Fibroblast of skin of right biceps (primary cell): ENCODE data around the gene LHX5.

Source experiments
- DNase-seq: peaks from one replicate; pipeline ENCODE4 v3.0.0-alpha.2; 2013

LHX5 gene

DNA sequence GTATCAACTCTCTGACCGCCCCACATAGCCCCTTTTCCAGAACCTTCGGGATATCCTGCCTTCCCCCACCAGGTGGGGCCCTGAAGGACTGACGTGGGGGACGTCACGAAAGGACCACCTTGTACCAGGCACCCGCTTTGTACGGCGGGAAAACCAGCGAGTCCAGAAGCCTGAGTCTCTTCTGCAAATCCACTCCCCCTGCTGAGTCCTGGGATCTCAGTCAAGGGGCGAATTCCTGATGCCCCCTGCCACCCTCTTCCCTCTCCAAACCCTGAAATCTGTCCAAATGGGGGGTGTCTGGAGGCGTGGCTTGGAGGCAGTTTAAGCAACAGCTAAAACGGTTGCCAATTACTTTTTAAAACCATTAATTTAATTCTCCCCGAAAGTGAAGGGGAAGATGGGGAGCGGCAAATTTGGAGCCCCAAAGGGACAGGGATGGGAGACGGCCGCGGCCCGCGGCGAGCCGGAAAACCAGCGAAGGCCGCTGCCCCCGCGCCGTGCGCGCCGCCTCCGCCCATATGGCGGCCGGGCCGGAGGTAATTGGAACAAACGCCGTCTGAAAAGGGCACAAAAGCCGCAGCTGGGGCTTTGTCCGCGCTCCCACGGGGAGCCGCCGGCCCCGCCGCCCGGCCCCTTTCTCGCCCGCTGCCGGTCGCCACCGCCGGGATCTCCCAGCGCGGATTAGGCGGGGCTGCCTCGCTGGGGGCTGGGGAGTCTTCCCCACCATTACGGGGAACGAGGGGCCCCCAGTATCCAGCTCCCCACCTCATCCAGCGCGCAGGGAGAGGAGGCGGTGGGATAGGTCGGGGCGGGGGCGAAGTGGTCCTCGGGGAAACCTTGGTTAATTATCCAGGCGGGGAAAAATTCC, 6.6 kb downstream of the LHX5 start:
- DNase-seq = no peak

DNA sequence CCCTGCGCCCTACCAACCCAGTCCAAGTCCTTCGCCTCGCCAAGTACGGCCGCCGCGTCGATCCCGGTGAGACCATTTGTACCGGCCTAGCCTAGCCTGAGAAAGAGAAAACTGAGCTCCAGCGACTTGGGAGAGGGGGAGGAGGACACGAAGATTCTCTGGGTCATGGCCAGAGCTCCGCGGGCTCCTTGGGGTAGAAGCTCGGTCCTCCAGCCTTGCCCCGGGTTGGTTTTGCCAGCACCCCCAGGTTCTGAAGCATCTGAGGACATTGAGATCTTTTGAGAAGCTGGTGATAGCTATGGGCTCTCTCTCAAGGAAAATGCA, 7.3 kb downstream of the LHX5 start:
- no peak for DNase-seq

DNA sequence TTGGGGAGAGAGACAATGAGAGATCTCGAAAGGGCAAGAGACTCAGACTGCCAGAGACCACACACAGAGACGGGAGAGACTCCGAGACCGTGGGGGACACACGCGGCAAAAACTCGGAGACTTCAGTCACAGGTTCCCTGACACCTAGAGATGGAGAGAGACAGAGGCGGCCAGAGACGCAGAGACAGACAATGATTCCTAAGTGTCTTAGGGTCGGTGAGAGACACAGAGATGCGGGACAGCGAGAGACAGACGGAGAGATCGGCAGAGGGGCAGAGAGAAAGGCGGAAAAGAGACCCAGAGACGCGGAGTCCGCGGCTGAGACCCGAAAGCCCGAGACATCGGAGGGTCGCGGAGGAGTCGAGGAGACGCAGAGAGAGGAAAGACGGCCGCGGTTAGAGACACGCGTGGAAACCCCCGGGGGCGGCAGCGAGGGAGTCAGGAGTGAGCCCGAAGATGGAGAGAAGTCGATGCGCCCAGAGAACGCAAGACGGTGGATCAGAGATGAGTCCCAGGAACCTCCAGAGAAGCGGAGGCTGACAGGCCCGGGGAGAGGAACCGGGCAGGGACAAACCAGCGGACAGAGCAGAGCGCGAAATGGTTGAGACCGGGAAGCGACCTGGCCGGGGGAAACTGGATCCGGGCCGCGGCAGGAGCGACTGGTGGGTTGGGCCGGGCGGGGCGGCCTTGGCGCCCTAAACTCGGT, 7.8 kb downstream of the LHX5 start:
- DNase-seq = no peak

- DNase-seq = no peak
Observed at GRCh38 chr12:113462998-113463745, 8.5 kb downstream of the LHX5 start.

GRCh38 chr12:113462117-113462774, 9.4 kb downstream of the LHX5 start:
- DNase-seq = peak; percentile 61

- DNase-seq = peak; percentile 22
Observed at GRCh38 chr12:113461666-113462065, 10.0 kb downstream of the LHX5 start.

DNA sequence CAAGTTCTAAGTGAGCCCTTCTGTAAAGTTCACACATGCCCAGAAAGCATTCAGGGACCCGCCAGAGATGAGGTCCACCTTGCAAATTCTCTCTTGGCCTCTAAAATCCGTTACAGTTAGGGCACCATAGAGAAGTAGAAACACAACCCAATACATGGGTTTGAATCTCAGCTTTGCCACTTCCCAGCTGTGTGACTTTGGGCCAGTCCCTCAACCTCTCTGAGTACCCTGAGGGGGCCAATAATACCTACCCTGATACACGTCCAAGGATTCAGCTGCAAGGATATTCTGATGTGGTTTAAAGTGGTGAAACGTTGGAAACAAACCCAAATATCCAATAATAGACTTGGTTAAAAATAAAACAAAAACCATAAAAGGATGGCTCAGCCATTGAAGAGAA, 11.7 kb downstream of the LHX5 start:
- DNase-seq = no peak

DNA sequence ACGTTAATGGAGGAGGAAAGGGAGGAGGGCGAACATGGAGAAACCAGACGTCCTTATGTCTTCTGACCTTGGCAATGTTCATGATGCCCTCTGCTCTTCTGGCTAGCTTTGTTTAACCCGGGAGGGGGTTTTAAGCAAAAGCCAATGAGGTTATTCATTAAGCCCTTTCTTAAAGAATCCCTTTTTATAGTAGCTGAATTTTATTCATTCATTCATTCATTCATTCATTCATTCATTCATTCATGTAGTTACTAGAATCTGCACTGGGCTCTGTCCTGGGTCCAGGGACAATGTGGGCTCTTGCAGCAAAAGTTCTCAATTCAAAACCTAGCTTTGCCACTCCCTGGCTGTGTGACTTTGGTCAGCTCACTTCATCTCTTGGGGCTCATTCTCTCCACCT, 14.0 kb downstream of the LHX5 start:
- DNase-seq = no peak

GRCh38 chr12:113457185-113457584, 14.5 kb downstream of the LHX5 start:
- no peak for DNase-seq

GRCh38 chr12:113456761-113457160, 14.9 kb downstream of the LHX5 start:
- no peak for DNase-seq

DNA sequence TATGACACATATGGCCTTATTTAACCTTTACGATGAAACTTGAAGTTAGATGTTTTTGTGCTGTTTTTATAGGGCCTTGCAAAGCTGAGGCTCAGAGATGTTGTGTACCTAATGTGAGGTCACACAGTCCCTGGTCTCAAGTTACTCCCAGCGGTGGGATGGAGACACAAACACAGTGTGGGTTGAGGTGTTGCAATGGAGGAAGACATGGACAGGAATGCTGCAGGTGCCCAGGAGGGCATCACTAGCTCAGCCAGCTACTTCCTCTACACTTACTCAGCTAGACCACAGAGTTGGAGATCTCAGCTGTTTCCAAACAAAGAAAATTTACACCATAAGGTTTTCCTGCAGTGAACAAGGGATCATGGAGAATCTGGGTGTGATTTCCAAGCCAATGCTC, 15.5 kb downstream of the LHX5 start:
- no peak for DNase-seq

GRCh38 chr12:113453330-113453729, 18.3 kb downstream of the LHX5 start:
- DNase-seq = no peak

GRCh38 chr12:113452458-113452857, 19.2 kb downstream of the LHX5 start:
- DNase-seq = no peak

- no peak for DNase-seq
Observed at GRCh38 chr12:113449839-113450238, 21.8 kb downstream of the LHX5 start.

DNA sequence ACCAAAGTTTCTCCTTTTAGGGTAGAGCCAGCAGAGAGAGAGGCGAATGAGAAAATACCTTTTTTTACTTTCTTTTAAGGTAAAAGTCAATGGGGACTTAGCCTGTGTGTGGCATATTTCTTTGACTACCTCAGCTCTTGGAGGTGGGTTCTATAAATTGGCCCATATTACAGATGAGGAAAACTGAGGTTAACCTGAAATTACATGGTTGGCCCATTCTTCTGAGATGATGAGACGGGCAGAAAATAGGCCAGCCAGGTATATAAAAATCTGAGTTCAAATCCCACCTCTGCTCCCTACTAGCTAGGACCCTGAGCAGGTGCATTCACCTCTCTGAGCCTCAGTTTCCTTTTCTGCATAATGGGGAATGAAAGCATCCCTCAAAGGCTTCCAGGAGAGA, 22.4 kb downstream of the LHX5 start:
- DNase-seq = no peak

- no peak for DNase-seq
Observed at GRCh38 chr12:113448873-113449272, 22.8 kb downstream of the LHX5 start.

GRCh38 chr12:113445544-113446171, 26.0 kb downstream of the LHX5 start:
- DNase-seq = no peak

DNA sequence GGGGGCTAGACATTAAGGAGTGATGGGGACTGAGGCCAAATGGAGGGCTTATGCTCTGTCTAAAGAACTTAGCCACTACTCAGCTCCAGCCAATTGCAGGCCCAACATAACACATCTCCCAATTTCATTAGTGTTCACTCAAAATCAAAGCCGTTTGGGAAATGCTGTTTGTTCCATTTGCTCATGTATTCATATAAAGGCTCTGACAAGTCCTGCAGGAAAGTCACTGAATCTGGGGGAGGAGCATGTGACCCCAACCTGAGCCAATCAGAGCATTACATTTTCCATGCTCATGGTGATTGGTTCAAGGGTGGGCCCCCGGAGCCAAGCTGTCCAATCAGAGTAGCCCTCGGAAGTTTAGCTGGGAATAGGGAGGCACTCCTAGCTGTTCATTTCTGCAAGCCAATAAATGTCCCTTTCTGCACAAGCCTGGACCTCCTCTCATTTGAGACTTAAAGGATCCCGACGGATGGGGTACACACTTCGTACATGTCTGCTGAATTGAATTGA, 28.6 kb downstream of the LHX5 start:
- no peak for DNase-seq

DNA sequence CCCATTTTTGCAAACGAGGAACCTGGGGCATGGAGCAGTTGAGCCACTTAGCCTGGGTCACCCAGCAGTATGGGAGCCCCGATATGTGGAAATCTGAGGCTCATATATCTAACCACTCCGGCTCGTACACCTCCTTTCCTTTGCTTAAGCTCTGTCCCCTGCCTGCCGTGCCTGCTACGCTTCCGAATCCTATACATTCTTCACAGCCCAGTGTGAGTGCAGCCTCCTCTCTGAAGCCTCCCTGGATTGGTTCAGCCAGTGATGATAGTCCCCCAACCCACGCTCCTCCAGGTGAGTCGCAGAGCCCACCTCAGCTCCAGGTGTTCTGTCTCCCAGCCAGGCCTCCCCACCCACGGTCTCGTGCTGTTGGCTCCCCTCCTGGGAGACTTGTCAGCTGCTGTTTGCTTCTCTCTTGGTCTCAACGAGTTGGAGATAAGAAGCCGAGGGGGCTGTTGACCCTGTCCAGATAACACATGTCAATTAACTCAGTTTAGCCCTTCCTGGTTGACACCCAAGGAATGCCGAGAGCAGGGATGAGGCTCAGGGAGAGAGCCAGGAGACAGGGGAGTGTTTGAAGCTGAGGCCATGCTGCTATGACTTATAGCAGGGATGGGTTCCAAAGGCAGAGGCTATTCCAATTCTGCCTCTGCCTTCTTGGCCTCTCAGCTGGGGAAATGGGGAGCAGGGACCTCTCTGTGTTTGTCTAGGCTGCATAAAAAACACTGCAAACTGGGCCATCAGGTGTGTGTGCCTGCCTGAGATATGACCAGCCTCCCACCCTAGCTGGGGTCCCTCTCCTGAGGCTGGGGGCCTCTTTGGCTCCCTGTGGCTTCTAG, 30.5 kb downstream of the LHX5 start:
- DNase-seq = no peak

DNA sequence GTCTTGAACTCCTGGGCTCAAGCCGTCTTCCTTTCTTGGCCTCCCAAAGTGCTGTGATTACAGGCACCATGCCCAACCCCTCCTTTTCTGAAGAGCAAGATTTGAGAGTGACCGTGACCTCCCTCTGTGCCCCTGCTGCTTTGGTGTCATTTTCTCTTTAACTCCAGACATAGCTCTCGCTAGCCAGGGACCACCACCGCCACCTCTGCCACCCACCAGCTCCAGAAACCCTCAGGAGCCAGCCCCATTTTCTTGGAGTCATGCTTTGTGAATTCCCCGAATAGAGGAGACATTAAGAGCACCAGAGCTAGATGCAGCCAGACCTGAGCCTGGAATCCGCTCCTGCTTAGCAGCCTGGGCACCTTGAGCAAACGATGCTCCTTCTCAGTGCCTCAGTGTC, 31.3 kb downstream of the LHX5 start:
- DNase-seq = no peak

DNA sequence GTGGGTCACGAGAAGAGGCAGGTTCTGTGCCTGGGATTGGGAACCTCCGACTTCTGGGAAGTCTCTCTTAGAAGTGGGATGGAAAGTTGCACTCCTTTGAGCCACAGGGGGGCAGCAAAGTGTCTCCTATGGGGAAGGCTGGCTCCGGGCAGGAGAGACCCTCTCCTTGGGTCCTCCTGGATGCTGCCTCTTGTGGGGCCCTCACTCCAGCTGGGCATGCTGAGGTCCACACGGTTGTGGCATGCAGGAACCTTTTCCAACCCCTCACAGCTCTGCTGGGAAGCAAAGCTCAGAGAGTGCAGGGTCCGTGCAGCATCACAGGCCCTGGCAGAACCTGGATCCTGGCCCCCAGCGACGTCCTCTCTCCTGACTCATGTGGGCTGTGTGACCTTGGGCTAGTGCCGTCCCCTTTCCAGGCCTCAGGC, 32.1 kb downstream of the LHX5 start:
- DNase-seq = no peak

DNA sequence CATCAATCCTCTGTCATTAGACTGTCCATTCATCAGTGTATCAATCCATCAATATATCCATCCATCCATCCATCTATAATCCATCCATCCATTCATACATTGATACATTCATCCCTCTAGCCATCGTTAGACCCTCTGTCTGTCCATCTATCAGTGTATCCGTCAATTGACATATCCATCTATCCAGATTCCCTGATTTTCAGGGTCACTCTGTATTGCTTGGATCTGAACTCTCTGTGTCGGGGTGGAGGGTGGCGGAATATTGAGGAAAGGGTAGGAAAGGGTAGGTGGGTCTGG, 32.4 kb downstream of the LHX5 start:
- no peak for DNase-seq
